Measurements from ENCODE around the gene PAXX. TPM values are rescaled to one million over a fixed set of nuclear protein-coding genes. Genes with fewer than 3 reads are reported as not detected.

PAXX gene
- total RNA-seq, 1 donor, result 9.9 TPM

DNA sequence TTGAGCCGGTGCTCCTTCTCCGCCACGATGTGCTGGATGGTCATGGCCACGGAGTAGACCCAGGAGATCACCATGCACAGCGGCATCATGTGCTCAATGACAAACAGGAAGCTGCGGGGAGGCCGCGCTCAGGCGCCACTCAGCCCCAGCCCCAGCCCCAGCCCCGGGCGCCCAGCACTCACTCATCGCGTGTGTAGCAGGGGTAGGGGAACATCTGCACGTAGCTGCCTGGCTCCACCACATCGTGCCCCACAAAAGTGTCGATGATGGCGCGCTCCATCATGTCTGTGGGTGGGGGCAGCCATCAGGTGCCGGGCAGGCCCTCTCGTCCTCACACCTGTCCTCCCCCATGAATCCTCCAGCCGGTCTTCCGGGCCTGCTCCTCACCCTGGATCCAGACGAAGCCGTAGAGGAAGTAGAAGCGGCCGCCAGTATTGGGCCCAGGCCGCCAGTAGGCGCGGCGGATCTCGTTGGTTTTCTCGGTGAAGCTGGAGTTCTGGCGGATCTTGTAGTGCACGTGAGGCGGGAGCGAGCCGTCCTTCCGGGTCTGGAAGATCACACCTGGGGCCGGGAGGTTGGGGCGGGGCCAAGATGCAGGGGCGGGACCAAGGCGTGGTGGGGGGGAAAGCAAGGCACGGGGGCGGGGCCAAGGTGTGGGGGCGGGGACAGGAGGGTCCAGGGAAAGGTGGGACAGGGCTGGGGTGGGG, 25.7 kb downstream of the PAXX start:
- H3K4me3 ChIP-seq (ENCODE audit: low read depth, low read length), result no peak overlapping the region
- no peak for DNase-seq (ENCODE audit: low read depth)
- TF ChIP-seq, protein P1, sequence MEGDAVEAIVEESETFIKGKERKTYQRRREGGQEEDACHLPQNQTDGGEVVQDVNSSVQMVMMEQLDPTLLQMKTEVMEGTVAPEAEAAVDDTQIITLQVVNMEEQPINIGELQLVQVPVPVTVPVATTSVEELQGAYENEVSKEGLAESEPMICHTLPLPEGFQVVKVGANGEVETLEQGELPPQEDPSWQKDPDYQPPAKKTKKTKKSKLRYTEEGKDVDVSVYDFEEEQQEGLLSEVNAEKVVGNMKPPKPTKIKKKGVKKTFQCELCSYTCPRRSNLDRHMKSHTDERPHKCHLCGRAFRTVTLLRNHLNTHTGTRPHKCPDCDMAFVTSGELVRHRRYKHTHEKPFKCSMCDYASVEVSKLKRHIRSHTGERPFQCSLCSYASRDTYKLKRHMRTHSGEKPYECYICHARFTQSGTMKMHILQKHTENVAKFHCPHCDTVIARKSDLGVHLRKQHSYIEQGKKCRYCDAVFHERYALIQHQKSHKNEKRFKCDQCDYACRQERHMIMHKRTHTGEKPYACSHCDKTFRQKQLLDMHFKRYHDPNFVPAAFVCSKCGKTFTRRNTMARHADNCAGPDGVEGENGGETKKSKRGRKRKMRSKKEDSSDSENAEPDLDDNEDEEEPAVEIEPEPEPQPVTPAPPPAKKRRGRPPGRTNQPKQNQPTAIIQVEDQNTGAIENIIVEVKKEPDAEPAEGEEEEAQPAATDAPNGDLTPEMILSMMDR (IDR thresholded peaks at IDR 0.05; ENCODE audit: insufficient read depth, low read depth, low read length), result no peak

DNA sequence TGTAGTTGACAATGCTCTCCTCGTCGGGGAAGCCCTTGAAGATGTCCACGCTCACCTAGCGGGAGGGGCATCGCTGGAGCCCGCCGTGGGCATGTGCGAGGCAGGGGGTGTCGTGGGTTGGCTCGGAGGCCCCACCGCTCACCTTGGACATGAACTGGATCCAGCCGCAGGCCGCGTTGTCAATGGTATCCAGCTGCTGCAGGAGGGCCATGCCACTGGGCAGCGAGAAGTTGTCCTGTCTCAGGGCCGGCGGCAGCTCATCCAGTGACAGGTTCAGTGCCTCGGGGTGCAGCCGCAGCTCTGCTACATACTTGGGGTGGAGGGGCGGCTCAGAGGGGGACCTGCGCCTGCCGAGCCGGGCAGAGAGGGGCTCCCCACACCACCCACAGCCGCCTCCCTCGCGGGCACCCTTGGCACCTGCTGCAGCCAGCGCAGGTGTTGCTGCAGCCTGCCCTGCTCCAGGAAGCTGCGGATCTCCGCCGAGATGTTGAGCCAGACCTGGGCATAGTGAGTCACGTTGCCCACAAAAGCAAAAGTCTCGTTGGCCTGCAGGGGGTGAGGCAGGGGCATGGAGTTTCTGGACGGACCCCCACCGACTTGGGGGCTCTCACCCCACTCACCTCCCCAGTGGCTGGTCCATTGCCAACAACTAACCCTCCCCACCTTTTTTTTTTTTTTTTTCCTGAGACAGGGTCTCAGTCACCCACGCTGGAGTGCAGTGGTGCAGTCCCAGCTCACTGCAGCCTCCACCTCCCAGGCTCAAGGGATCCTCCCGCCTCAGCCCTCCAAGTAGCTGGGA, 26.7 kb downstream of the PAXX start:
- TF ChIP-seq, protein P1 (IDR thresholded peaks at IDR 0.05; ENCODE audit: insufficient read depth, low read depth, low read length), result no peak
- no peak for DNase-seq (ENCODE audit: low read depth)
- no peak overlapping the region for H3K4me3 ChIP-seq (ENCODE audit: low read depth, low read length)

DNA sequence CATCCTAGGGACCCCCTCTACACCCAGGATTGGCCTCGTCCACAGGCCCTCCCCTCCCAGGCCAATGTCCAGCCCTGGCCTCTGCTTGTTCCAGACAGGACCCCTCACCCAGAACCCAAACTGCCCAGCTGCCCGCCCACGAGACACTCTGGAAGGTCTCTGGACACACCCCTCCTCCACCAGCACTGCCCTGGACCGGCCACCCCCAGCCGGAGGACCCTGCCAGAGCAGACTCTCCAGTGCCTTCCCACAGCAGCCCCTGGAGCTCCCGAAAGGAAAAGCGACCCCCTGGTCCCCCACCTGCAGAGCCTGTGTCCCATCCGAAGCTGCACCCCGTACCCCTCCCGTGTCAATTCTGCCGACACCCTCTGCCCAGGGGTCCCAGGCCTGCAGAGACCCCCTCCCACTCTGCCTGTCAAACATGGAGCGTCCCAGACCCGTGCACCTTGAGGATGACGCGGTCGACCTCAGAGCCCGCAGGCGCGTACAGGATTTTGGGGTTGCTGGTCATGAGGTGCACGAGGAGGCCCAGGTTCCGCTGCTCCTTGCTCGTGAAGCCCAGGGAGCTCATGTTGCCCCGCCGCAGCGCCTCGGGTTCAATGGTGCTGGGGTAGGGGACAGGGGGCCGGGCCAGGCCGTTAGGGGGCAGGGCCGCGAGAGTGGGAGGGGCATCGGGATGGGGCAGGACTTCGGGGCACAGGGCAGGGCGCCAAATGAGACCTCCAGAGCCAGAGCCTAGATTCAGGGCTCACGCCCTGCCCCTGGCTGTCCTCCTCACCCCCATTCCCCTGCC, 27.9 kb downstream of the PAXX start:
- TF ChIP-seq, protein P1 (IDR thresholded peaks at IDR 0.05; ENCODE audit: insufficient read depth, low read depth, low read length), result no peak
- no peak for DNase-seq (ENCODE audit: low read depth)
- H3K4me3 ChIP-seq (ENCODE audit: low read depth, low read length), result no peak overlapping the region

DNA sequence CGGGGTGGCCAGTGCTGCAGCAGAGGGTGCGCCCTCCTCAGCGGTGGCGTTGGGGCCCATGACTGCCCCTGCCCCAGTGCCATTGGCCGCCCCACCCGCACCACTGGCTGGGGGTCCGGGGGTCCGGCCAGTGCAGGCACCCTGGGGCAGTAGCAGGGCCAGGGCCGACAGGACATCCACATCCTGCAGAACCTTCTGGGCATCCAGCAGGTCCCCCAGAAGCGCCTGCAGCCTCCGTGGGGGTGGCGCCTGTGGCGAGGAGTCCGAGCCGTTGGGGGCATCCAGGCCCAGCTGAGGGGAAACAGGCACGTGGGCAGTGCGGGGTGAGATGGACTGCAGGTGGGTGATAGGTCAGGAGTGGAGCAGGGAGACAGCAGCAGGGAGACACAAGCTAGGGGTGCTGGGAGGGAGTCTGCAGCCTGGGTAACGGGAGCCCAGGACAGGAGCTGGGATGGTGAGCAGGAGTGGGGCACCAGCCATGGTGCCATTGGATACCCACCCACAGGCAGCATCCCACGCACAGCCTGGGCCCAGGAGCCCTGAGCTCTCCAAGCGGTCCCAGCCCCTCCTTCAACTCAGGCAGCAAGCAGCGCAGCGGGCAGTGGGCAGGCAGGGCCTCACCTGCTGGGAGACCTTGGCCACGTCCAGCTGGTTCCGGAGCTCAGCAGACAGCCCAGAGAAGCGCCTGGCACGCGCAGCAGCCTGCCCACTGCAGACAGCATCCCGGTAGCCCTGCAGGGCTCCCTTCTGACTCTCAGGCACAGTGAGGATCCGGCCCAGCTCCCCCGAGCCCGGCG, 28.7 kb downstream of the PAXX start:
- DNase-seq (ENCODE audit: low read depth), result no peak
- TF ChIP-seq, protein P1 (IDR thresholded peaks at IDR 0.05; ENCODE audit: insufficient read depth, low read depth, low read length), result no peak
- no peak overlapping the region for H3K4me3 ChIP-seq (ENCODE audit: low read depth, low read length)

DNA sequence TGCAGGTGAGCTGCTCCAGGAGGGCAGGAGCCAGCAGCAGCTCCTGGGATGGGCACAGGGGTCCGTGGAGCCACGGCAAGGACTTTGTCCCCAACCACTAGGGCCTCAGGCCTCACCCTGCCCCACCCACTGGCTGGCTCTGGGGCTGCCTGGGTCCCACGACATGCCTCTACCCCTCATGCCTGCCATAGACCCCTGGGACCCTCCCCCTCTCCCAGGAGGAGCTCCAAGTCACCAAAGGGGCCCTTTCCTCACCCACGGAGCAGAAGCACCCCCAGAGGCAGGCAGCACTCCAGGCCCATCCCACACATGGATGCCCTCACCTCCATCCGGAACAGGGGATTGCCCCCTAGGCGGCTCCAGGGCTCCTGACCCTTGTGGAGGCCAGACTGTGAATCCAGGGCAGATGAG, 29.4 kb downstream of the PAXX start:
- no peak overlapping the region for H3K4me3 ChIP-seq (ENCODE audit: low read depth, low read length)
- no peak for DNase-seq (ENCODE audit: low read depth)
- TF ChIP-seq, protein P1 (IDR thresholded peaks at IDR 0.05; ENCODE audit: insufficient read depth, low read depth, low read length), result no peak

All from fibroblast of villous mesenchyme (primary cell).